ENCODE results near the gene TCF7L1. TPM values are rescaled to one million over a fixed set of nuclear protein-coding genes. Genes with fewer than 3 reads are reported as not detected.

TCF7L1 gene
- total and polyA plus RNA-seq, 12 donors = 4.5 to 10.9 (median 6.3) TPM

DNA sequence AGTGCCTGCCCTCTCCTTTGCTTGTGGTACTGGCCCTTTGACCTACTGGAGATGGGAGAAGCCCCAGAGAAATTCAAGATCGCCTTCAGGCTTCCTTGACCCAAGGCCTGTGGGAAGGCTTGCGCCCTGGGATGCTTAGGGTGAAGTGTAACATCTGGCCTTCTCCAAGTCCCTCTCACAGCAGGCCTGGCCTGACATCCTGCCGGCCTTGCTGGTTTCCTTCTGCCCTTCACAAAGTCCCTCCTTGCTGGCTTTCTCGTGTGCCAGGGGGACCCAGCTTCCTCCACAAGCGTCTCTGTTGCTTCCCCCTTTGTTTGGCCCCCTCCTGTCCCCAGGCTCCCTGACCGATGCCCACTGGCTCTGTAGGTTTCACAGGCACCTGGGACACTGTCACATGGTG lies 26.4 kb downstream of the TCF7L1 start:
- Histone ChIP-seq H3K4me1 (peaks cover 9 to 99% (median 73%) of the 10 kb centered on the region in 9 donors), H3K27ac (no peak overlapping the region), H3K9me3 (no peaks in the 10 kb centered on the region), H3K27me3 (no peaks in the 10 kb centered on the region), H3K4me3 (no peak overlapping the region), H3K36me3 (no peaks in the 10 kb centered on the region)
- DNase-seq (no peak), ATAC-seq (no peak)
- WGBS, 2 donors = 57 to 62% methylated on average over 6 of the region's 6 CpGs
- intact Hi-C loops (cut with DNase I) = no loop called here
- TF ChIP-seq, protein P1, sequence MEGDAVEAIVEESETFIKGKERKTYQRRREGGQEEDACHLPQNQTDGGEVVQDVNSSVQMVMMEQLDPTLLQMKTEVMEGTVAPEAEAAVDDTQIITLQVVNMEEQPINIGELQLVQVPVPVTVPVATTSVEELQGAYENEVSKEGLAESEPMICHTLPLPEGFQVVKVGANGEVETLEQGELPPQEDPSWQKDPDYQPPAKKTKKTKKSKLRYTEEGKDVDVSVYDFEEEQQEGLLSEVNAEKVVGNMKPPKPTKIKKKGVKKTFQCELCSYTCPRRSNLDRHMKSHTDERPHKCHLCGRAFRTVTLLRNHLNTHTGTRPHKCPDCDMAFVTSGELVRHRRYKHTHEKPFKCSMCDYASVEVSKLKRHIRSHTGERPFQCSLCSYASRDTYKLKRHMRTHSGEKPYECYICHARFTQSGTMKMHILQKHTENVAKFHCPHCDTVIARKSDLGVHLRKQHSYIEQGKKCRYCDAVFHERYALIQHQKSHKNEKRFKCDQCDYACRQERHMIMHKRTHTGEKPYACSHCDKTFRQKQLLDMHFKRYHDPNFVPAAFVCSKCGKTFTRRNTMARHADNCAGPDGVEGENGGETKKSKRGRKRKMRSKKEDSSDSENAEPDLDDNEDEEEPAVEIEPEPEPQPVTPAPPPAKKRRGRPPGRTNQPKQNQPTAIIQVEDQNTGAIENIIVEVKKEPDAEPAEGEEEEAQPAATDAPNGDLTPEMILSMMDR (IDR thresholded peaks at IDR 0.05) = no peak

DNA sequence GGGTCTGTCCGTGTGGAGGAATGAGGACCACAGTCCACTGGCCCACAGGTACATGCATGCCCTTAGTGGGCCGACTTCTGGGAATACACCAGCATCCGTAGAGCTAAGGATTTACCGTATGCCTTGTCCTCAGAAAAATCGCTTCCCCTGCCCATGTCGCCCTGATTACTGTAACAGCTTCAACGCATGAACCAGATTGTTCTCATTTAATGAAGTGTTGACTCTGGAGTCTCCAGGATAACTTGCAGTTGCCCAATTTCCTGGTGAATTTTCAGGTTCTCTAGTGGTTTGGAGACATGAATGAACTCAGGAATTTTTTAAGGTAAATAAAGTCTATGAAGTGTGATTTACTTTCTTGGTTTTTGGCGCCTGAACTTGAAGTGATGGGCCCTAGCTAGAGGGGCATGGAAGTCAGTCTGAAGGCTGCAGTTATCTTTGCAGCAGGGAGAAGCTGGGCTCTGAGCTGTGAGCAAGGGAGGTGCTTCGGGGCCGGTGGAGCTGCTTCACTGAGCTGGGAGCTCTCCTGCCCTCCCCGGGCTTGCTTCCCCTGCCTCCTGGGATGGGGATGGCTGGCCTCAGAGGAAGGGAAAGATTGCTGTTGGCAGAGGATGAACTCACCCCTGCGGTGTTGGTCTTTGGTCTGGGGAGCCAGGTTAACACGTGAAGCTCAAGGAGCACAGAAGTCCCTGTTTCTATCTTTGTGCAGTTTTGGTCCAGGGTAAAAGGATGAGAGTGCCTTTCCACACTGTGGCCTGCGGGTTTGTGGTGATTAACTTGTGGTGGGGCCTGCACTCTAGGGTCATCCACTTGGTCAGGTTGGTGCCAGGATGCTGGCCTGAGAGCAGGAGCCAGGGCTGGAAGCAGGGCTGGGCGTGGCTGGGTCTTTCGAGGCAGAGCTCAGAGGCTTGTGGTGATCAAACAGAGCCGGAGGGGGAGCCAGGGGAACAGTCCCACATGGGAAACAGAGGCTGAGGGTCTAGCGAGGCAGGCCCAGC lies 28.1 kb downstream of the TCF7L1 start:
- Histone ChIP-seq H3K9me3 (no peaks in the 10 kb centered on the region), H3K4me1 (peaks cover 5 to 92% (median 62%) of the 10 kb centered on the region in 9 donors), H3K27ac (no peak overlapping the region), H3K4me3 (no peak overlapping the region), H3K27me3 (no peaks in the 10 kb centered on the region), H3K36me3 (no peaks in the 10 kb centered on the region)
- TF ChIP-seq, protein P1 (IDR thresholded peaks at IDR 0.05) = no peak
- no peak for DNase-seq
- peak in 1 of 8 donors; percentile 31 for ATAC-seq
- WGBS, 2 donors = 71 to 73% methylated on average over 18 of the region's 18 CpGs
- intact Hi-C loops (cut with DNase I) = no loop called here

DNA sequence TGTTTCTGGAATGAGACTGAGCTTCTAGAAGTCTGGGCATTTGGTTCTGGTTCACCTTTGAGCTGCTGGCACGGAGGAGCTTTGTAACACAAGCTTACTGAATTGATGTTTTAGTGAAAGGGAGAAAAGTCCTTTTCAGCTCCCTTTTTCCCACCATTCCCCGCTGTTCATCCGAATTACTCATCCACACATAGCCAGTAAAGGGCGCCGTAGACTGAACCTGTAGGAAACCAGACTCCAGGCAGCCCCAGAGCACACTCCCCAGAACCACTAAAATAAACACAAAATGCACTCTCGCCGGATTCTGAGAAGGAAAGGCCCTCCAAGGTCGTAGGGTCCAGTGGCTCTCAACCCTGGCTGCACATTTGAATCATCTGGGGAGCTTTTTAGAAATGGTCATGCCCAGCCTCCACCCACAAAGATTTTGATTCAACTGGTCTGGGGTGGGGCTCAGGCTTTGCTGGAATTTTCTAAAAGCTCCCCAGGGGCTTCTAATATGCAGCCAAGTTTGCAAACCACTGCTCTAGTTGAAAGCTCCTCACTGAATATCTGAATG lies 29.6 kb downstream of the TCF7L1 start:
- TF ChIP-seq, protein P1 (IDR thresholded peaks at IDR 0.05) = peak in 1 of 9 donors; percentile 6
- H3K27me3 ChIP-seq = no peaks in the 10 kb centered on the region
- no peaks in the 10 kb centered on the region for H3K9me3 ChIP-seq
- H3K27ac ChIP-seq = peak overlapping the region in 3 of 10 donors; percentile 17 to 39 (median 28)
- H3K36me3 ChIP-seq = peaks cover 0 to 11% (median 0%) of the 10 kb centered on the region in 9 donors
- peaks cover 5 to 78% (median 50%) of the 10 kb centered on the region in 9 donors for H3K4me1 ChIP-seq
- intact Hi-C loops (cut with DNase I) = no loop called here
- 55 to 71% methylated on average over 8 of the region's 8 CpGs for WGBS, 2 donors
- ATAC-seq (peak; percentile 30 to 63 (median 58)), DNase-seq (peak in 1 of 2 donors; percentile 24)
- H3K4me3 ChIP-seq = no peak overlapping the region

DNA sequence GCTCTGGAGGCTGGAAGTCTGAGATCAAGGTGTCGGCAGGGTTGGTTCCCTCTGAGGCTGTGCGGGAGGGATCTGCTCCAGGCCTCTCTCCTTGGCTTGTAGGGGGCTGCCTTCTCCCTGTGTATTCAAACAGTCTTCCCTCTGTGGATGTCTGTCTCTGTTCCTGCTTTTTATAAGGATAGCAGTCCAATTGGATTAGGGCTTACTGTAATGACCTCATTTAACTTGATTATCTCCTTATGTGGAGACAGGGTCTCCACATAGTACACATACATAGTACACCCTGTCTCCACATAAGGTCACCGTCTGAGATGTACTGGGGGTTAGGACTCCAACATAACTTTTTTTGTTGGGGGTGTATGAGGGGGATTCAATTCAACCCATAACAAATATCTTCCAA lies 30.5 kb downstream of the TCF7L1 start:
- intact Hi-C loops (cut with DNase I) = no loop called here
- H3K4me1 ChIP-seq = peaks cover 5 to 69% (median 44%) of the 10 kb centered on the region in 9 donors
- H3K27me3 ChIP-seq = no peaks in the 10 kb centered on the region
- no peaks in the 10 kb centered on the region for H3K9me3 ChIP-seq
- TF ChIP-seq, protein P1 (IDR thresholded peaks at IDR 0.05) = no peak
- peak overlapping the region in 2 of 10 donors; percentile 10 to 39 for H3K27ac ChIP-seq
- no peak for DNase-seq
- peaks cover 0 to 11% (median 0%) of the 10 kb centered on the region in 9 donors for H3K36me3 ChIP-seq
- H3K4me3 ChIP-seq = no peak overlapping the region
- ATAC-seq = no peak
- 73 to 83% methylated on average over 3 of the region's 3 CpGs for WGBS, 2 donors
